Epithelial cell of proximal tubule (primary cell): ENCODE results near the gene TMEM204. TPM values are rescaled to one million over a fixed set of nuclear protein-coding genes. Genes with fewer than 3 reads are reported as not detected.

Source experiments
- DNase-seq: peaks from one replicate; pipeline ENCODE4 v3.0.0-alpha.2; 2011; ENCODE audit warnings: low read depth
- H3K4me3 ChIP-seq: 2 replicates; pipeline ENCODE4 v1.5.1; 2011; ENCODE audit warnings: low read depth, mild to moderate bottlenecking, low read length
- total RNA-seq: library from RNA; depleted of rRNA; stranded (reverse); fragments of >200 nt; gene quantifications from 2 replicates; pipeline ENCODE4 v1.2.3, GENCODE V29; 2015
- TF ChIP-seq, protein P1 (sequence below): conservative IDR thresholded peaks from 2 replicates; pipeline ENCODE4 v1.5.1; 2012; ENCODE audit warnings: low read depth, mild to moderate bottlenecking, low read length

Gene TMEM204
- total RNA-seq, 1 donor from 2014 or later, result not detected

GRCh38 chr16:1499756-1500464 is 33.6 kb upstream of the TMEM204 start:
- no peak for DNase-seq
- TF ChIP-seq, protein P1, sequence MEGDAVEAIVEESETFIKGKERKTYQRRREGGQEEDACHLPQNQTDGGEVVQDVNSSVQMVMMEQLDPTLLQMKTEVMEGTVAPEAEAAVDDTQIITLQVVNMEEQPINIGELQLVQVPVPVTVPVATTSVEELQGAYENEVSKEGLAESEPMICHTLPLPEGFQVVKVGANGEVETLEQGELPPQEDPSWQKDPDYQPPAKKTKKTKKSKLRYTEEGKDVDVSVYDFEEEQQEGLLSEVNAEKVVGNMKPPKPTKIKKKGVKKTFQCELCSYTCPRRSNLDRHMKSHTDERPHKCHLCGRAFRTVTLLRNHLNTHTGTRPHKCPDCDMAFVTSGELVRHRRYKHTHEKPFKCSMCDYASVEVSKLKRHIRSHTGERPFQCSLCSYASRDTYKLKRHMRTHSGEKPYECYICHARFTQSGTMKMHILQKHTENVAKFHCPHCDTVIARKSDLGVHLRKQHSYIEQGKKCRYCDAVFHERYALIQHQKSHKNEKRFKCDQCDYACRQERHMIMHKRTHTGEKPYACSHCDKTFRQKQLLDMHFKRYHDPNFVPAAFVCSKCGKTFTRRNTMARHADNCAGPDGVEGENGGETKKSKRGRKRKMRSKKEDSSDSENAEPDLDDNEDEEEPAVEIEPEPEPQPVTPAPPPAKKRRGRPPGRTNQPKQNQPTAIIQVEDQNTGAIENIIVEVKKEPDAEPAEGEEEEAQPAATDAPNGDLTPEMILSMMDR, result no peak
- no peak overlapping the region for H3K4me3 ChIP-seq

GRCh38 chr16:1500465-1501150 is 32.9 kb upstream of the TMEM204 start:
- no peak overlapping the region for H3K4me3 ChIP-seq
- no peak for DNase-seq
- TF ChIP-seq, protein P1, result no peak

DNA sequence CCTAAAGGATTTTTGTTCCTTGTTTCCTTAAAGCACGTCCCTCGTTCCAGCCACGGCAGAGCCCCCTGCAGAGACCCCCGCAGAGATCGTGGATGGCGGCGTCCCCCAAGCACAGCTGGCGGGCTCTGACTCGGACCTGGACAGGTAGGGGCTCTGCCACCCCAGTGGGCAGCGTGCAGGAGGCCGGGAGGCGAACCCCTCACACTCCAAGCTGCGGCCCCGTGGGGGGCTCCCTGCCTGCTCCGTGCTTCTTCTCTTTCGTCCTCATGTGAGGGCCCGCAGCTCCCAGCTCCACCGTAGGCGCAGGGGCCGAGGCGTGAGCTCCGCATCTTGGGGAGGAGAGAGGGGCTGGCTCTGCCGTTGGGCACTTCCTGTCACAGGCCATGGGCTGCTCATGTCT is 31.8 kb upstream of the TMEM204 start:
- TF ChIP-seq, protein P1, result no peak
- H3K4me3 ChIP-seq, result no peak overlapping the region
- no peak for DNase-seq

DNA sequence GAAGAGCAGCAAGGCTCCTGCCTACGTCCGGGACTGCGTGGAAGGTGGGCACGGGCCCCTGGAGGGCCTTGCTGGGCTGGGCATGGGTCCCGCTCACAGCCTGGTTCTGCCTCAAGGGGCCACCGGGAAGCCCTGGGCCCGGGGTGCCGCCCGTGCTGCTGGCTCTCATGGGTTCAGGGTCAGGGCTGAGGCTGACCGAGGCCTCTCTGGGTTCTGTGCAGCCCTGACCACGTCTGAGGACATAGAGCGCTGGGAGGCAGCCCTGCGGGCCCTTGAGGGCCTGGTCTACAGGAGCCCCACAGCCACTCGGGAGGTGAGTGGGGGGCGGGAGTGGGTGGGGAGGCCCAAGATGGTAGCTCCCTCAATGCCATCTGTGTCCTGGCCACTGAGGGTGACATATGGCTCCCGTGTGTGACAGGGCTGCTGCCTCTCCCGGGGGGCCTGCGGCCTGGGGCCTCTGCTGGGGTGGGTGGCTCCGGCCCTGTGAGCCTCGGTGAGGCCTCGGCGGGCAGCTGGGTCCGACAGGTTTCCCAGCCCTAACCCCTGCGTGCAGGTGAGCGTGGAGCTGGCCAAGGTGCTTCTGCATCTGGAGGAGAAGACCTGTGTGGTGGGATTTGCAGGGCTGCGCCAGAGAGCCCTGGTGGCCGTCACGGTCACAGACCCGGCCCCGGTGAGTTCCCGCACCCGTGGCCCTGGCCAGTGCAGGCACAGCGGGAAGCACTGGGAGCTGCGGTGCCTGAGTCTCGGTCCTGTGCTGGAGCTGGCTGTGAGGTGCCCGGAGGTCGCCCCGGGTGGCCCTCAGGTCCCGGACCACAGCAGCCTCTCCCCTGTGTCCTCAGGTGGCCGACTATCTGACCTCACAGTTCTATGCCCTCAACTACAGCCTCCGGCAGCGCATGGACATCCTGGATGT is 31.1 kb upstream of the TMEM204 start:
- H3K4me3 ChIP-seq, result no peak overlapping the region
- TF ChIP-seq, protein P1, result no peak
- no peak for DNase-seq

DNA sequence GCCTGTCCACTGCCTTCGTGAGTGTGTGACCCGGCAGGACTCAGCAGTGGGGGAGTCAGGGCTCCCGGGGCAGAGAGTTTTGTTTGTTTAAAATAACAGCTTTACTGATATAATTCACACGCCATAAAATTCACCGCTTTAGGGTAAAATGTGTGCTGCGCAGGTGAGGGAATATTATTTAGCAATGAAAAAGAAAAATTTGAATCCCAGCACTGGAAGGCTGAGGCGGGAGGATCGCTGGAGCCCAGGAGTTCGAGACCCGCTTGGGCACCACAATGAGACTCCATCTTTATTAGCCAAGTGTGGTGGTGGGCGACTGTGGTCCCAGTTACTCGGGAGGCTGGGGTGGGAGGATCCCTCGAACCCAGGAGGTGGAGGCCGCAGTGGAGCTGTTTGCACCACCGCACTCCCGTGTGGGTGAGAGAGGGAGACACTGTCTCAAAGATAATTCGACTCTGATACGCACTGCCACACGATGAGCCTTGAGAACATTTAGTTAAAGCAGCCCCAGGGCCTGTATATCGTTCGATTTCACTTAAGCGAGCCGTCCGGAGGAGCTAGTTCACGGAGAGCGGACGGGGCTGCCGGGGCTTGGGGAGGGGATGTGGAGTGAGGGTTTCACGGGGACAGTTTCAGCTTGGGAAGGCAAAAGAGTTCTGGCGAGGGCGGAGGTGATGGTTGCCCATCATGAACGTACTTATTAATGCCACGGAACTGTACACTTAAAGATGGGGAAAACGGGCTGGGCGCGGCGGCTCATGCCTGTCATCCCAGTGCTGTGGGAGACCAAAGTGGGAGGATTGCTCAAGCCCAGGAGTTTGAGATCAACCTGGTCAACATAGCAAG is 30.1 kb upstream of the TMEM204 start:
- DNase-seq, result no peak
- H3K4me3 ChIP-seq, result no peak overlapping the region
- TF ChIP-seq, protein P1, result no peak
